Sigmoid colon (tissue), 4 donors: ENCODE measurements around the gene UBC.

Source experiments
- CTCF ChIP-seq, 4 experiments: fragments of 450-650 bp in 3 of 4; fragments of 200-600 bp in 1 of 4; IDR thresholded peaks; one replicate each; pipeline ENCODE4 v1.5.1; 2016 to 2019; ENCODE audit warnings: antibody characterized with exemption in 4 of 4, mild to moderate bottlenecking in 3 of 4, moderate library complexity in 2 of 4
- POLR2A ChIP-seq, 2 donors: fragments of 450-650 bp; IDR thresholded peaks; one replicate each; pipeline ENCODE4 v1.6.1; 2016; ENCODE audit warnings: antibody characterized with exemption in 2 of 2, mild to moderate bottlenecking in 2 of 2, moderate library complexity in 2 of 2
- POLR2AphosphoS5 ChIP-seq, 4 donors: sonication (generic); formaldehyde crosslinking; IDR thresholded peaks; one replicate each; pipeline ENCODE4 v1.6.1; 2017; ENCODE audit warnings: antibody characterized with exemption in 4 of 4

- TF ChIP-seq CTCF (IDR thresholded peaks at IDR 0.05) (no peak), POLR2A (IDR thresholded peaks at IDR 0.05) (no peak), POLR2AphosphoS5 (IDR thresholded peaks at IDR 0.05) (no peak)
Measured at GRCh38 chr12:124938587-124938986, 24.1 kb upstream of the UBC start.
